WTC11 (cell line): Measurements from ENCODE around the gene LITAFD. TPM values are rescaled to one million over a fixed set of nuclear protein-coding genes. Genes with fewer than 3 reads are reported as not detected.
A peak's percentile ranks its signal among the peaks of the same experiment; 100 is the strongest.
"Not testable (repeated sequence)": the region's sequence is repeated elsewhere in the genome, so short reads cannot be mapped to it uniquely, and the experiment has no call there.

ENCODE experiments used
- ATAC-seq: fragments of 200-7000 bp; cut with Tn5 transposase; 2 replicates; pipeline ENCODE4 v1.10.0; 2021; ENCODE audit warnings: mild to moderate bottlenecking, moderate library complexity
- Bru-seq: library from RNA; stranded (reverse); fragments of 400-500 nt; gene quantifications from one replicate; lab custom pipeline; 2021; lab: Mats Ljungman, UMichigan
- CTCF ChIA-PET: fragments of 300-600 bp; sonication (Branson Sonifier 250); formaldehyde crosslinking; loops from one replicate; lab custom pipeline; 2021; ENCODE audit warnings: antibody characterized with exemption; lab: Charles Lee
- POLR2A ChIA-PET: fragments of 350-600 bp; sonication (Branson Sonifier 250); formaldehyde crosslinking; loops from one replicate; lab custom pipeline; 2021; ENCODE audit warnings: antibody characterized with exemption; lab: Charles Lee
- DNase-seq: peaks from one replicate; pipeline ENCODE4 v3.0.0; 2021; ENCODE audit warnings: low spot score
- H3K27ac Mint-ChIP-seq: 2 replicates; pipeline ENCODE4 v1.8.0; 2021; ENCODE audit warnings: mixed read lengths
- H3K27me3 Mint-ChIP-seq: 2 replicates; pipeline ENCODE4 v1.8.0; 2021; ENCODE audit warnings: low read depth, mild to moderate bottlenecking, moderate library complexity, mixed read lengths
- H3K36me3 Mint-ChIP-seq: 2 replicates; pipeline ENCODE4 v1.8.0; 2021; ENCODE audit warnings: mixed read lengths
- H3K4me1 Mint-ChIP-seq: 2 replicates; pipeline ENCODE4 v1.8.0; 2022; ENCODE audit warnings: mixed read lengths
- H3K4me3 Mint-ChIP-seq: 2 replicates; pipeline ENCODE4 v1.8.0; 2021; ENCODE audit warnings: mild to moderate bottlenecking, moderate library complexity, mixed read lengths
- H3K9me3 Mint-ChIP-seq: 2 replicates; pipeline ENCODE4 v1.8.0; 2021; ENCODE audit warnings: mixed read lengths
- CBFB ChIP-seq: sonication (generic); formaldehyde crosslinking; IDR thresholded peaks from 2 replicates; pipeline ENCODE4 v1.8.1; 2022; ENCODE audit warnings: mild to moderate bottlenecking, low read depth, missing genetic modification reagents
- CDX4 ChIP-seq: fragments of 250-450 bp; sonication (Bioruptor Pico); IDR thresholded peaks from 2 replicates; pipeline ENCODE4 v1.9.0; 2021; ENCODE audit warnings: moderate library complexity, mild to moderate bottlenecking, inconsistent platforms, borderline replicate concordance
- FOXJ3 ChIP-seq: sonication (generic); formaldehyde crosslinking; IDR thresholded peaks from 2 replicates; pipeline ENCODE4 v1.9.0; 2021; ENCODE audit warnings: missing genetic modification reagents, mild to moderate bottlenecking, borderline replicate concordance
- GABPB1 ChIP-seq: sonication (generic); formaldehyde crosslinking; IDR thresholded peaks from 2 replicates; pipeline ENCODE4 v1.8.1; 2023; ENCODE audit warnings: mild to moderate bottlenecking, missing genetic modification reagents
- NFE2L1 ChIP-seq: sonication (generic); formaldehyde crosslinking; IDR thresholded peaks from 2 replicates; pipeline ENCODE4 v1.8.1; 2023; ENCODE audit warnings: missing genetic modification reagents
- ZMAT4 ChIP-seq: fragments of 250-450 bp; sonication (Bioruptor Pico); IDR thresholded peaks from 2 replicates; pipeline ENCODE4 v1.9.0; 2021; ENCODE audit warnings: mild to moderate bottlenecking
- long read RNA-seq, 3 experiments: library from RNA in 1 of 3; library from capped mRNA in 1 of 3; library from polyadenylated mRNA in 1 of 3; unstranded in 2 of 3; stranded (forward) in 1 of 3; transcript quantifications; one replicate each; pipeline ENCODE4 v2.0.0, GENCODE V29; 2021
- total RNA-seq: library from RNA; stranded (reverse); gene quantifications from 3 replicates; pipeline ENCODE4 v1.2.3, GENCODE V29; 2021
- TF ChIP-seq, protein P1 (sequence below): sonication (generic); formaldehyde crosslinking; IDR thresholded peaks from 2 replicates; pipeline ENCODE4 v1.8.1; 2023; ENCODE audit warnings: mild to moderate bottlenecking, missing genetic modification reagents, moderate library complexity

LITAFD gene
- total RNA-seq (not detected in 3 replicates), Bru-seq, nascent RNA (not detected)
- long read RNA-seq, experiment 1, result 0 reads
- long read RNA-seq, experiment 2, result 0 reads
- long read RNA-seq, experiment 3, result 0 reads

DNA sequence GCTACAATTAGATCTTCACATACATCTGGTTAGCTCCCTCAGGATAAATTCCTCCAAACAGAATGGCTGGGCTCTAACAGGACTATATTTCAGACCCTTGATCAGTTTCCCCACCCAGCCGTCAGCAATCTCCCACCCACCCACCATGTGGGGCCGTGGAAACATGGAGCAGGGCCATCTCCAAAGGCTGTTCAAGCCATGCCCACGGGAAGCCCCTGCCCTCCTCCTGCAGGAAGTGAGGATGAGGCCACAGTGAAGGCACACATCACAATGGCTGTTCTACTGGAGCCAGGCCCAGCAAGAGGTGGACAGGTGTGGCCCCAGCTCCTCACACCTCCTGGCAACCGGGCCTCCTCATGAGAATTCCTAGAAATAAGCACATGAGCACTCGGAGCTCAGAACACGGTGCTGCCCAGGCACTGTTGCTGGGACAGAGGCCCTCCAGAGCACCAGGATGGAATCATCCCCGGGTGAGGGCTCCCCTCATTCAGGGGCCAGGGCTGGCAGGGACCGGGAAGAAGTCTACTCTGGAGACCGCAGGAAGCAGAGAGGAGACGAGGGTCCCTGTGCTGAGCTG, at the start of gene LITAFD:
LITAFD (plus strand) TSS at position 311 of the 577 bp plus-strand sequence. CDS start 2,005 bp downstream, outside the sequence.
- no peak for ATAC-seq
- POLR2A ChIA-PET, result no interaction called here

DNA sequence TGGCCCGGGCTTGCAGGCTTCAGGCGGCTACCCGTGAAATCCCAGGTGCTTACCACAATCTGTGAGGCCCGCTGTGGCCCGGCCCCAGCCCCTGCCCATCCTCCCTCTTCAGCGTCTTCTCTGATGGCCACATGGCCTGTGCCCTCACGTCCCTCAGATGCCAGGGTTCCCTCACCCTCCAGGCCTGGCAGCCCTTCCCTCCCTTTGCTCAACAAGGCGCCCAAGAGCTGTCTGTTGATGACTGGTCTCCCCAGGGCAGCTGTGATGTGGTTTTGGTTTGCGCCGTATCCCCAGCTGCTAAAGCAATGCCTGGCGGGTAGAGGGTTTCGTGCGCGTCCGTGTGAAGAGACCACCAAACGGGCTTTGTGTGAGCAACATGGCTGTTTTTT, 49.4 kb upstream of the LITAFD start:
- peaks cover 62% of the 10 kb centered on the region for H3K4me1 Mint-ChIP-seq
- H3K9me3 Mint-ChIP-seq, result no peaks in the 10 kb centered on the region
- H3K27me3 Mint-ChIP-seq, result no peaks in the 10 kb centered on the region
- ChIA-PET POLR2A (interaction anchor here (0.9 to 1.8 kb wide), 7 partner anchors 12 to 180 kb away, joined by 3 to 20 read pairs (median 4); partner anchors contain the start of gene CARHSP1), CTCF (interaction anchor here (0.5 to 2.5 kb wide), 10 partner anchors 36 to 260 kb away, joined by 3 to 12 read pairs (median 4); partner anchors contain the start of gene CARHSP1)
- peak overlapping the region; percentile 100 for H3K27ac Mint-ChIP-seq
- H3K36me3 Mint-ChIP-seq, result peaks cover 12% of the 10 kb centered on the region; the same call in 1 of the 2 replicates
- DNase-seq (no peak), ATAC-seq (peak; percentile 12)
- H3K4me3 Mint-ChIP-seq, result peak overlapping the region; percentile 48
- TF ChIP-seq, protein P1, sequence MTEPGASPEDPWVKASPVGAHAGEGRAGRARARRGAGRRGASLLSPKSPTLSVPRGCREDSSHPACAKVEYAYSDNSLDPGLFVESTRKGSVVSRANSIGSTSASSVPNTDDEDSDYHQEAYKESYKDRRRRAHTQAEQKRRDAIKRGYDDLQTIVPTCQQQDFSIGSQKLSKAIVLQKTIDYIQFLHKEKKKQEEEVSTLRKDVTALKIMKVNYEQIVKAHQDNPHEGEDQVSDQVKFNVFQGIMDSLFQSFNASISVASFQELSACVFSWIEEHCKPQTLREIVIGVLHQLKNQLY, result no peak
- TF ChIP-seq CBFB (CRISPR knock-in tag), result no peak
- no peak for TF ChIP-seq ZMAT4 (CRISPR knock-in tag)
- TF ChIP-seq CDX4 (CRISPR knock-in tag), result no peak
- TF ChIP-seq NFE2L1, result no peak

More for the DNA sequence above, at the start of gene LITAFD:
- H3K4me1 Mint-ChIP-seq, result peaks cover 28% of the 10 kb centered on the region
- CTCF ChIA-PET, result interaction anchor here (0.6 to 3.3 kb wide), 5 partner anchors 9 to 151 kb away, joined by 3 to 15 read pairs (median 4); no protein-coding TSS in a partner anchor
- H3K27me3 Mint-ChIP-seq, result no peaks in the 10 kb centered on the region; the same call in 1 of the 2 replicates
- H3K27ac Mint-ChIP-seq, result no peak within 1 kb of the TSS
- no peak for TF ChIP-seq FOXJ3 (CRISPR knock-in tag)
- TF ChIP-seq GABPB1 (CRISPR knock-in tag), result peak; percentile 18; the same call in 1 of the 2 replicates
- no peaks in the 10 kb centered on the region for H3K9me3 Mint-ChIP-seq
- no peak within 1 kb of the TSS for H3K4me3 Mint-ChIP-seq
- H3K36me3 Mint-ChIP-seq, result peaks cover under 1% of the 10 kb centered on the region; the same call in 1 of the 2 replicates
- DNase-seq, result no peak

DNA sequence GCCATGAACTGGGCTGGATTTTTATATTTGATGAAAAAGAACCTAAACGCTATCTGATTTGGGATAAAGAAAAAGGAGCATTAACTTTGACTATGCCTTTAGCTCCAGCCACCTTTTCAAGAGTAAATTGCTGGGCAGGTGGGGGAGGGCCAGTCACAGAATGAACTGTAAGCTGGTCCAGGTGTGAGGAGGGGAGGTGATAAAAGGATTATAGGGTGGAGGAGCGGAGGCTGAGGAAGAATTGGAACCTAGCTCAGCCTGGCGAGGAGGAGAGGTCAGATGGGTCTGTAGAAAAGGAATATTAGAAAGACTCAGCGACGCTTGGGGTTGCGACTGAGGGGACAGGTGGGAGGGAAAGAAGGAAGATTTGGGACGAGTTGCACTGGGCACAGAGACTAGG, 45.4 kb upstream of the LITAFD start:
- POLR2A ChIA-PET, DNase-seq, H3K27ac Mint-ChIP-seq, ATAC-seq, H3K27me3 Mint-ChIP-seq, H3K9me3 Mint-ChIP-seq, H3K4me3 Mint-ChIP-seq, H3K36me3 Mint-ChIP-seq: not testable (repeated sequence)
- CTCF ChIA-PET, result interaction anchor here (1.4 to 1.8 kb wide), 2 partner anchors 44 to 99 kb away, joined by 4 to 5 read pairs; no protein-coding TSS in a partner anchor
- H3K4me1 Mint-ChIP-seq, result peaks cover 24% of the 10 kb centered on the region

DNA sequence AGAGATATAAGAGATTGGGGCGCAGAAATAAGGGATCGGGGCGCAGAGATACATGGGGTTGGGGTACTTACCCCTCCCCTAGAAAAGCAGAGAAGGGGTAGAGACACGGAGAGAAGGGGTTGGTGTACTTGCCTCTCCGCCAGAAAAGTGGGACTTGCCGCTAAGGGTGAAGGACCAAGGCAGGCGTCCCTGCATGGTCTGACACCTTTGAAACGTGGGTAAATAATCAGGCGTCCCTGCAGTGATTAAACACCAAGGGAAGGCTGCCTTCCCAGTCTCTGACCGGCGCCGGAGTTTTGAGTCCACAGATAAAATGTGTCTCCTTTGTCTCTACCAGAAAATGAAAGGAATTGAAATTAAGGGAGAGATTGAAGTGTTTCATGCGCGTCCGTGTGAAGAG, 44.6 kb upstream of the LITAFD start:
- ATAC-seq, H3K9me3 Mint-ChIP-seq, POLR2A ChIA-PET, H3K27me3 Mint-ChIP-seq, H3K36me3 Mint-ChIP-seq, H3K4me3 Mint-ChIP-seq, DNase-seq, H3K27ac Mint-ChIP-seq: not testable (repeated sequence)
- peaks cover 24% of the 10 kb centered on the region for H3K4me1 Mint-ChIP-seq
- CTCF ChIA-PET, result interaction anchor here (1.8 kb wide), 1 partner anchor 43 kb away, joined by 5 read pairs; no protein-coding TSS in a partner anchor

- DNase-seq, CTCF ChIA-PET, H3K27me3 Mint-ChIP-seq, H3K4me3 Mint-ChIP-seq, H3K27ac Mint-ChIP-seq, H3K9me3 Mint-ChIP-seq, ATAC-seq, POLR2A ChIA-PET: not testable (repeated sequence)
- H3K36me3 Mint-ChIP-seq, result peaks cover 11% of the 10 kb centered on the region
- H3K4me1 Mint-ChIP-seq, result peaks cover 35% of the 10 kb centered on the region
These were observed 40.1 kb upstream of the LITAFD start for GRCh38 chr16:8842016-8842415.

GRCh38 chr16:8843296-8843695, 38.9 kb upstream of the LITAFD start:
- ATAC-seq, CTCF ChIA-PET, POLR2A ChIA-PET, H3K9me3 Mint-ChIP-seq, H3K27me3 Mint-ChIP-seq, DNase-seq, H3K4me3 Mint-ChIP-seq: not testable (repeated sequence)
- H3K27ac Mint-ChIP-seq, result peak overlapping the region; percentile 69; the same call in 1 of the 2 replicates
- peaks cover 11% of the 10 kb centered on the region for H3K36me3 Mint-ChIP-seq
- H3K4me1 Mint-ChIP-seq, result peaks cover 35% of the 10 kb centered on the region
